Fibroblast of villous mesenchyme (primary cell): ENCODE results near the gene PCBP3. TPM values are rescaled to one million over a fixed set of nuclear protein-coding genes. Genes with fewer than 3 reads are reported as not detected.

Source experiments
- DNase-seq: peaks from one replicate; pipeline ENCODE4 v3.0.0-alpha.2; 2010; ENCODE audit warnings: low read depth
- H3K4me3 ChIP-seq: 2 replicates; pipeline ENCODE4 v1.5.1; 2011; ENCODE audit warnings: low read depth, mild to moderate bottlenecking, low read length
- total RNA-seq: library from RNA; depleted of rRNA; stranded (reverse); fragments of >200 nt; gene quantifications from 2 replicates; pipeline ENCODE4 v1.2.3, GENCODE V29; 2012
- TF ChIP-seq, protein P1 (sequence below): IDR thresholded peaks from 2 replicates; pipeline ENCODE4 v1.5.1; 2012; ENCODE audit warnings: low read depth, mild to moderate bottlenecking, low read length; ENCODE audit not compliant: insufficient read depth

PCBP3 gene
- total RNA-seq, 1 donor, result 1.3 TPM

DNA sequence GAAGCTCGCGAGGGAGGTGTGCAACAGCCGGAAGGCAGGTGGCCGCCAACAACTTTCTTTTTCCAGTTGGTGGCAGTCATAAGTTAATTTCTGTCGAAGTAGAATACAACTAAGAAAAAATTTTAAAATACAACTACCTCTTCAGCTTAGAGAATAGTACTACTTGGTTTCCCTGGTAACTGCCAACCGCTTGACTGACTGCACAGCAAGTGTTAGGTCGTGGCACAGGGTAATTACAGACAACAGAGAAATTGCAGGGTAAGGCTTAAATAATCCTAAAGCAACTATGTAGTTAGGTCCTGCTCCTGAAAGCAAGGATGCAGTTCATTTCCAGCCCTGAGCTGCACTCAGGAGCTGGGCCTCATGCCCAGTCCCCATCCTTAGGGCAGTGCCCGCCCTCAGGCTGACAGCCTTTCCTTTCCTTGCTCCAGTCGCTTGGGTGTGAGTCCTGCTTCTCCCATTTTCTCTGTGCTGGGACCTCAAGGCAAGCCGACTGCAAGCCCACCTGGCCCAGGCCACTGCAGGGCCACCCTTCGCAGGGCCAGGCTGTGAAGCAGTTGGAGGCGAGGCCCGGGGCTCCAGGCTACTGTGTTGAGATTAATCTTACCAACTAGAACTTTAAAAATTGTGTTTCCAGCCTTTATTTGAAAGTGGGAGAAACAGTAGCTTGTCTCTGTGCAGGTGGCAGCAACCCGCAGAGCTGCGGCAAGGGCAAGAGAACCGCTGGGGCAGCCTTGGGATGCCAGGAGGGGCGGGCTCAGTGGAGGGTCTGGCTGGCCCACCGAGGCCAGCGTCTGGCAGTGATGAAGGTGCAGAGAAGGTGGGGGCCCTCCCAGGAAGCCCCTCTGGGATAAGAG is 148.3 kb downstream of the PCBP3 start:
- TF ChIP-seq, protein P1, sequence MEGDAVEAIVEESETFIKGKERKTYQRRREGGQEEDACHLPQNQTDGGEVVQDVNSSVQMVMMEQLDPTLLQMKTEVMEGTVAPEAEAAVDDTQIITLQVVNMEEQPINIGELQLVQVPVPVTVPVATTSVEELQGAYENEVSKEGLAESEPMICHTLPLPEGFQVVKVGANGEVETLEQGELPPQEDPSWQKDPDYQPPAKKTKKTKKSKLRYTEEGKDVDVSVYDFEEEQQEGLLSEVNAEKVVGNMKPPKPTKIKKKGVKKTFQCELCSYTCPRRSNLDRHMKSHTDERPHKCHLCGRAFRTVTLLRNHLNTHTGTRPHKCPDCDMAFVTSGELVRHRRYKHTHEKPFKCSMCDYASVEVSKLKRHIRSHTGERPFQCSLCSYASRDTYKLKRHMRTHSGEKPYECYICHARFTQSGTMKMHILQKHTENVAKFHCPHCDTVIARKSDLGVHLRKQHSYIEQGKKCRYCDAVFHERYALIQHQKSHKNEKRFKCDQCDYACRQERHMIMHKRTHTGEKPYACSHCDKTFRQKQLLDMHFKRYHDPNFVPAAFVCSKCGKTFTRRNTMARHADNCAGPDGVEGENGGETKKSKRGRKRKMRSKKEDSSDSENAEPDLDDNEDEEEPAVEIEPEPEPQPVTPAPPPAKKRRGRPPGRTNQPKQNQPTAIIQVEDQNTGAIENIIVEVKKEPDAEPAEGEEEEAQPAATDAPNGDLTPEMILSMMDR, result no peak
- no peak for DNase-seq
- H3K4me3 ChIP-seq, result no peak overlapping the region

DNA sequence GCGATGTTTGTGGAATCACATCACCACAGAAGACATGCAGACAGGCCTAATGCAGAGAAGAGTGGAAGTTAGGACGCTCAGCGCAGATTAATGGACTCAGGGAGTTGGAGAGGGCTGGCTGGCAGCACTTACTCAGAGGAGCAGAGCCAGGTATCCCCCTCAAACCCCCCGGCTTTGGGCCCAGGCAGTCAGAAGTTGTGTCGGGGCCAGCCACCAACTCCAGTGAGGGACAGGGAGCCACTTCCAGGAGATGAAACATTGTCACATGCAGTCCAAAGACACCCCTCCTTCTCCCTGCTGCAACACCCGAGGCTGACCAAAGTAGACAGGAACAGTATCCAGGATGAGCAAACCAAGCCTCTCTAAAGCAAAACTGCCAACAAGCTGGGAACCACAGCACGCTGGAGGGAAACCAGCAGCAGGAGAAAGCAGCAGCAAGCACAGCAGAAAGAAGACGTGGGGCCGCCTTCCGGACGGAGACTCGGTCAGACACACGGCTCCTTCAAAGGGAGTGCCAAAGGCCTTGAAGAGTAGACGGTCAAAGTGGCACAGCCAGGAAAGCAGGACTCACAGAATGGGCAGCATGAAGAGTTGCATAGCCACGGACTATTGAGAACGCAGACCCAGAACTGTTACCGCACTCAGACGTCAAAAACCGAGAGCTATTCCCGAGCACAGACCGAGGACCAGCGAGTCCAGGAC is 149.3 kb downstream of the PCBP3 start:
- DNase-seq, result no peak
- TF ChIP-seq, protein P1, result no peak
- H3K4me3 ChIP-seq, result no peak overlapping the region

DNA sequence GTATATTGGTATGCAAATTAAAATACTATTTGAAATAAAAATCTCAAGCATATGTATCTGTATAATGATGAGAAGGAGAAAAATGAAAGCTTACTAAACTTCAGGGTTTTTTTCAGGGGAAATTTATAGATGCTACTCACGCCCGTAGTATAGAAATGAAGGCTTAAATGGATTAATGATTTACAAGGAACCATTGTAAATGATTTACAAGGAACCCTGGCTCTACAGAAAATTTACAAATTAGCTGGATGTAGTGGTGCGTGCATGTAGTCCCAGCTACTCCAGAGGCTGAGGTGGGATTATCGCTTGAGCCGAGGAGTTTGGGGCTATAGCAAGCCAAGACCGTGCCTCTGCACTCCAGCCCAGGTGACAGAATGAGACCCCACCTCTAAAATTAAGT is 150.5 kb downstream of the PCBP3 start:
- DNase-seq, result no peak
- no peak overlapping the region for H3K4me3 ChIP-seq

DNA sequence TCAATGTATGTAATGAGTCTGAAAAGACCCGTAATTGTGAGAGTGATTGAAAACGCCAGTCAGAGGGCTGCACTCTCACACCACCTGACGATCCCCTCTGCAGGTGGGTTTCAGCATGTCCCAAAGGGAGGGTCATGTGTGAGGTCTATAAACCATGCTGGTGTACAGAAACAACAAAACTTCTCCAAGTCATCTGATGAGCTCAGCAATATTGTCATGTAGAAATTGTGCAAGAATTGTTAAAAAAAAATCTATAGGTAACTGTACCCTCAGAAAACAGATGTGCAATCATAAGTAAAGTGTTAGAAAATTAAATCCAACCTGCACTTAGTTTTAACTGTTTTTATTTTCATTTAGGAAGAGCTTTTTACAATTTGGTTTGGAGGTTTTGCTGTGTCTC is 152.5 kb downstream of the PCBP3 start:
- H3K4me3 ChIP-seq, result no peak overlapping the region
- TF ChIP-seq, protein P1, result no peak
- DNase-seq, result no peak

More for the DNA sequence above, 150.5 kb downstream of the PCBP3 start:
- TF ChIP-seq, protein P1, result no peak

DNA sequence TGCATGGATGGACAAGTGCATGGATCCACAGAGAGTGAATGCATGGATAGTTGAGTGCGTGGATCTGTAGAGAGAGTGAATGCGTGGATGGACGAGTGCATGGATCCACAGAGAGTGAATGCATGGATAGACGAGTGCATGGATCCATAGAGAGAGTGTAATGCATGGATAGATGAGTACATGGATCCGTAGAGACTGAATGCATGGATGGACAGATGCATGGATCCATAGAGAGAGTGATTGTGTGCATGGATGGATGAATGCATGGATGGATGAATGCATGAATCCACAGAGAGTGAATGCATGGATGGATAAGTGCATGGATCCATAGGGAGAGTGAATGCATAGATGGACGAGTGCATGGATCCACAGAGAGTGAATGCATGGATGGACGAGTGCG is 153.8 kb downstream of the PCBP3 start:
- H3K4me3 ChIP-seq, result no peak overlapping the region

DNA sequence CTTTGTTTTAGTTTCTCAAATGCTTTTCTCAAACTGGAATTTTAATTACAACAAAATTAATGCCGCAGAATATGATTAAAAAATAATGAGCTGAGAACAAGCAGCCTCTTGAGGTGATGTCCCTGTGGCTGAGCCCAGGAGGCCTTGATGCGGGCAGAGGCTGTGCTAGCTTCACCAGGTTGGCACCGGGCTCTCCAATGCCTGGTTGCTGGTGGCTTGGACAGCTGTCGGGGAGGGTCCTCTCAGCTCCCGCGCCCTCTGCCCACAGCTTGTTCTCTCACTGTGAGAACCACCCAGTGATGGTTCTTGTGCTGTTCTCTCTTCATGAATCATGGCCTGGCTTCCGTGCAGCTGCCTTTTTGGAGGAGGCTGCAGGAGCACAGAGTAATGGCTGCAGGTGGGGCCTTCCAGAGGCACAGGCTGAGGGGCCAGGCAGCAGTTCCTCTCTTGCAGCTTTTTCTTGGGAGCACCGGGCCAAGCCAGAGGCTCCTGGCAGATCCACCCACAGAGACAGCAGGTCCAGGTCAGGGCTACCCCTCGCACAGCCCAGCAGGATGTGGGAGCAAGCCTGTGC is 156.3 kb downstream of the PCBP3 start:
- no peak overlapping the region for H3K4me3 ChIP-seq
- TF ChIP-seq, protein P1, result no peak
- DNase-seq, result no peak

More for the DNA sequence above, 153.8 kb downstream of the PCBP3 start:
- TF ChIP-seq, protein P1, result no peak
- DNase-seq, result no peak
